NCI-H524 (cell line): ENCODE measurements around the gene KIF2C.
"Not testable (repeated sequence)": the region's sequence is repeated elsewhere in the genome, so short reads cannot be mapped to it uniquely, and the experiment has no call there.

Experiments
- DNase-seq, 2 experiments: peaks; one replicate each; lab custom pipeline; 2025; lab: John Stamatoyannopoulos, UW

KIF2C gene

GRCh38 chr1:44775930-44776729 is 36.5 kb downstream of the KIF2C start:
- DNase-seq: no peak

- DNase-seq: no peak
These were observed 37.1 kb downstream of the KIF2C start for GRCh38 chr1:44776730-44777068.

- DNase-seq: no peak
These were observed 37.9 kb downstream of the KIF2C start for GRCh38 chr1:44777547-44777946.

DNA sequence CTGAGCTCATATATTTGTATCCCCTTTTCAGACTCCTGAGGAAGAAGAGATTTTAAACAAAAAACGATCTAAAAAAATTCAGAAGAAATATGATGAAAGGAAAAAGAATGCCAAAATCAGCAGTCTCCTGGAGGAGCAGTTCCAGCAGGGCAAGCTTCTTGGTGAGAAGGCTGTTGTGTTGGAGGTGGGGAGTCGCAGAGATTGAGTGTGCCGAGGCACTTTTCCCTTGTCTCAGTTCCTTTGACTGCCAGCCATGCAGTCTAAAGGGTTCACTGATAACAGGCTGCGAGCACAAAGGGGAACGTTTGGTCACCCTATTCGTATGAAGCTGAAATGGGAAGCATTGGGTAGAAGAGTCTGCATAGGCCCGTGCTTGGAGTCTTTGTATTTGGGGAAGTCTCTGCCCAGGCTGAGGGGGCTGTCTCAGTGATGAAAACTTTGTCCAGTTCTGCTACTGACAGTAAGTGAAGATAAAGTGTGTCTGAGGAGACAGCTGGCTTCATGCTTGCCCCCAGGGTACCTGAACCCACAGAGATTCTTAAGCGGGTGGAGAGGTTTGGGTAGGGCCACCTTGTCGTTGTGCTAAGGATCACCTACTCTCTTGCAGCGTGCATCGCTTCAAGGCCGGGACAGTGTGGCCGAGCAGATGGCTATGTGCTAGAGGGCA is 38.5 kb downstream of the KIF2C start:
- no peak for DNase-seq

GRCh38 chr1:44778705-44779576 is 39.3 kb downstream of the KIF2C start:
- no peak for DNase-seq

GRCh38 chr1:44780583-44781121 is 41.0 kb downstream of the KIF2C start:
- DNase-seq: no peak

GRCh38 chr1:44783697-44784093 is 44.1 kb downstream of the KIF2C start:
- no peak for DNase-seq

GRCh38 chr1:44784094-44785028 is 44.7 kb downstream of the KIF2C start:
- peak in 1 of 2 experiments; percentile 28 for DNase-seq

DNA sequence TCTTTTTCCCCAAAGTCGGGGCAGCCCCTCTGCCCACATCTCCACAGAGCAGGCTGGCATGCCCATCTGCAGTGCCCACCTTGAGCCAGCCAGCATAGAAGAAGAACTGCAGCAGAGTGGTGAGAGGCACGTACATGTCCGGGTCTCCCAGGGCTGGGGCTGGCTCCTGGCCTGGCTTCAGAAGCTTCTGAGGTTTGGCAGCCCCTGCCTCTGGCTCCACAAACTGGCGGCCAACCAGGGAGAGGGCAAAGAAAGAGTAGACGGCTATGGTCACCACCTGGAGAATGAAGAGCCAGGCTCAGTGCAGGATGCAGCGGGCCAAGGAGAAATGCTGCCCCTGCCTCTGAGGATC is 45.4 kb downstream of the KIF2C start:
- no peak for DNase-seq

DNA sequence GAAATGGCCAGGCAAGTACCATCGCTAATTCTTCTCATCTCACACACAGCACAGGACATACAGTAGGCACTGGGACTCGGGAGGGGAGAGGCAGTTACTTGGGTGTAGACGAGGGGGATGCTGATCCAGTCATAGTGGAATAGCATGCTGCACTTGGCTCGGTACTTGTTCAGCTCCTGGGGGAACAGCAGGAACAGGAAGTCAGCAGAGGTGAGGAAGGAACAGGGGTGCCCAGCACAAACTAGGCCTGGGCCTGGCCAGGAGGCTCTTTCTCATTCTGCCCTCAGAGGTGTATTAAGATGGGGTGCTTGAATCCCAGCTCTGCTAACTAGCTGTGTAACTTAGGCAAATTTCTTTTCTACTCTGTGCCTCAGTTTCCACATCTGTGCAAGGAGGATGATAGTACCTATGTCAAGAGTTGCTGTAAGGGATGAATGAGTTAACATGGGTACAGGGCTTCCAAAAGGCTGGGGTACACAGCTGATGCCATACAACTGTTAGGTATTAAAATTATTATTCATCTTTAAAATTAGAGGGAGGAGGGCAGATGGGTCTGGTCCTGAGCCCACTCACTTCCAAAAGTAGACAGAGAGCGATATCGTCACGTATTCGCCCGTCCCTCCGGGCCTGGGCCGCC is 46.0 kb downstream of the KIF2C start:
- DNase-seq: no peak

- peak; percentile 19 to 61 for DNase-seq
These were observed 46.7 kb downstream of the KIF2C start for GRCh38 chr1:44786138-44786840.

GRCh38 chr1:44786841-44787426 is 47.3 kb downstream of the KIF2C start:
- DNase-seq: no peak

DNA sequence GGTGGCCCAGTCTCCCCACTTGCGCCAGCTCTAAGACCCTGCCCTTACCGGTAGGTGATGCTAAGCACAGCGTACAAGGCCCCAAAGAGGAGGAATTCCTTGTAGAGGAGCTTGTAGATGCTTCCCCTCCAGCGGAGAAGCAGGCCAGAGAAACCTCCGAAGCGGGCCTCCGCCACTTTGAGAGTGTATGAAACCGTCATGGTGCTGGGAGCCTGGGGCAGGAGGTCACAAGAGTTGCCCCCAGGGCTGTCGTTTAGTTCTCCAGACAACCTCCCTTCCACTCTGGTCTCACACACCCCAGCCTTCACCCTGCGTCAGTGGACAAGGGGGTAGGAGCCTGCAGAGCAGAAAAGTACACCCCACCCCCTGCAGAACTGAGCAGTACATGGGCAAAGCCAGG is 47.9 kb downstream of the KIF2C start:
- no peak for DNase-seq

DNA sequence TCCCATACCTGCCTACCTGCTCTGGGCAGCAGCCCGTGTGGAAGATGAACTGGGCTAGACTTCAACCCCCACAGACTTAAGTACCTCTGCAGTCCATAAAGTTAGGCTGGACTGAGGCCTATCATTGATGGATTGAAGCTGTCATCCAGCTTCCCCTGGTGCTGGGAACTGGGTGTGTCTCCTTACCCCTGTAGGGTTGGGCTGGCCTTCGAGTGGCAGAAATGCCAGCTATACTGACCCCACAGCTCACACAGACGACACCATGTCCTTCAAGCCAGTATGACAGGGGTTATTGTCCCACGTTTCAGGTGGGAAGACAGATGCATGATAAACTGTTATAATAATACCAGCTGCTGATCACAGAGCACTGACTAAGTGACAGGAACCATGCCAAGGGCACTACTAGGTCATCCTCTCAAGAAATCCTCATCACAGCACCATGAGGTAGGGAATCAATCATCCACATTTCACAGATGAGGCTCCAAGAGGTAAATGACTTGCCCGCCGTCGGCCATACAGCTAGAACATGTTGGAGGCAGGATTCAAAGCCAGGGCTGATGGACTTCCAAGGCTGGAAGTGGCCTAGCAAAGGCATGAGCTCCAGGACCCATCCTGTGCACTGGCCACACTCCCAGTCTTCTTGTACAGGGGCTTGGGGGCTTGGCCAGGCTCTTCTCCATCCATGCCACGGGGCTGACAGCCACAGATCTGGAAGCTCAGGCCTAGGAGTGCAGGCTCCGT is 48.7 kb downstream of the KIF2C start, which contains the start of gene BEST4:
BEST4 (minus strand) TSS at position 51 of the 741 bp plus-strand sequence. CDS start 465 bp downstream, outside the sequence.
- no peak for DNase-seq

GRCh38 chr1:44790968-44791801 is 51.5 kb downstream of the KIF2C start:
- peak in 1 of 2 experiments; percentile 27 for DNase-seq

GRCh38 chr1:44792736-44793502 is 53.3 kb downstream of the KIF2C start:
- no peak for DNase-seq

GRCh38 chr1:44797886-44798285 is 58.2 kb downstream of the KIF2C start:
- DNase-seq: not testable (repeated sequence)
